ENCODE results near the gene SLC9B2. TPM values are rescaled to one million over a fixed set of nuclear protein-coding genes. Genes with fewer than 3 reads are reported as not detected.

Gene SLC9B2, protein sequence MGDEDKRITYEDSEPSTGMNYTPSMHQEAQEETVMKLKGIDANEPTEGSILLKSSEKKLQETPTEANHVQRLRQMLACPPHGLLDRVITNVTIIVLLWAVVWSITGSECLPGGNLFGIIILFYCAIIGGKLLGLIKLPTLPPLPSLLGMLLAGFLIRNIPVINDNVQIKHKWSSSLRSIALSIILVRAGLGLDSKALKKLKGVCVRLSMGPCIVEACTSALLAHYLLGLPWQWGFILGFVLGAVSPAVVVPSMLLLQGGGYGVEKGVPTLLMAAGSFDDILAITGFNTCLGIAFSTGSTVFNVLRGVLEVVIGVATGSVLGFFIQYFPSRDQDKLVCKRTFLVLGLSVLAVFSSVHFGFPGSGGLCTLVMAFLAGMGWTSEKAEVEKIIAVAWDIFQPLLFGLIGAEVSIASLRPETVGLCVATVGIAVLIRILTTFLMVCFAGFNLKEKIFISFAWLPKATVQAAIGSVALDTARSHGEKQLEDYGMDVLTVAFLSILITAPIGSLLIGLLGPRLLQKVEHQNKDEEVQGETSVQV
- 10 to 100 TPM in 1 of 6 donors, 1 to 10 TPM in 4, under 1 TPM in 1; 1.00 to 18.9 (median 4.3) TPM for total RNA-seq

DNA sequence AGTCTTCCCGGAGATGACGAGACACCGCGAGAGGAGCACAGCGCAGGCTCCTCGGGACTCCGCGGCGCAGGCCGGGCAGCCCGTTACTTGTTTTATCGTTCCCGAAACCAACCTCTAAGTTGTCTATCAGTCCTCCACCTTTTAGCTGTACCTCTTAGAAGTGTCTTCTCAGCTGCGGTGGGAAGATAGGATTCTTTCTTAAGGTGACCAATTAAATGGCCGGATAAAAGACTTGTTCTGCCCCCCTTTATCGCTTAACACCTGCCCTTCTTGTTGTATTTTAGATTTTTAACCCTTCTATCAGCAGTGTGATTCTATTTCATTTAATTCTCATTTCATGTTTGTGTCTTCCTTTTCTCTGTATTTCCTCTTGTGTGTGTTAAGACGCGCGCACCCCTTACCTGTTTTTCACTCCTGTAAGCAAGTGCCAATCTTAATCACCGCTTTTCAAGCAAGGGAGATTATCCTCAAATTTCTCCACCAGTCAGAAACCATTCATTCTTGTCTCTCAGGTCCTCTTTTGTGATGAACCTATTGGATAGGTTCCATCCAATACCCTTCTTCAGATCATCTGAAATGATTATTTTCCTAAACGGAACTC lies at the start of gene SLC9B2:
Gene SLC9B2 (minus strand): TSS at position 15 of the 601 bp plus-strand sequence. CDS start 9,211 bp downstream, outside the sequence.
- TF ChIP-seq POLR2A (IDR thresholded peaks at IDR 0.05) (no peak), EP300 (IDR thresholded peaks at IDR 0.05) (no peak), POLR2AphosphoS5 (IDR thresholded peaks at IDR 0.05) (no peak)
- TF ChIP-seq, protein P1, sequence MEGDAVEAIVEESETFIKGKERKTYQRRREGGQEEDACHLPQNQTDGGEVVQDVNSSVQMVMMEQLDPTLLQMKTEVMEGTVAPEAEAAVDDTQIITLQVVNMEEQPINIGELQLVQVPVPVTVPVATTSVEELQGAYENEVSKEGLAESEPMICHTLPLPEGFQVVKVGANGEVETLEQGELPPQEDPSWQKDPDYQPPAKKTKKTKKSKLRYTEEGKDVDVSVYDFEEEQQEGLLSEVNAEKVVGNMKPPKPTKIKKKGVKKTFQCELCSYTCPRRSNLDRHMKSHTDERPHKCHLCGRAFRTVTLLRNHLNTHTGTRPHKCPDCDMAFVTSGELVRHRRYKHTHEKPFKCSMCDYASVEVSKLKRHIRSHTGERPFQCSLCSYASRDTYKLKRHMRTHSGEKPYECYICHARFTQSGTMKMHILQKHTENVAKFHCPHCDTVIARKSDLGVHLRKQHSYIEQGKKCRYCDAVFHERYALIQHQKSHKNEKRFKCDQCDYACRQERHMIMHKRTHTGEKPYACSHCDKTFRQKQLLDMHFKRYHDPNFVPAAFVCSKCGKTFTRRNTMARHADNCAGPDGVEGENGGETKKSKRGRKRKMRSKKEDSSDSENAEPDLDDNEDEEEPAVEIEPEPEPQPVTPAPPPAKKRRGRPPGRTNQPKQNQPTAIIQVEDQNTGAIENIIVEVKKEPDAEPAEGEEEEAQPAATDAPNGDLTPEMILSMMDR (IDR thresholded peaks at IDR 0.05): no peak
- H3K27ac ChIP-seq: peak within 1 kb of the TSS; percentile 71 to 83 (median 80)
- peaks cover 5 to 23% (median 11%) of the 10 kb centered on the region in 4 donors for H3K4me1 ChIP-seq
- H3K36me3 ChIP-seq: peaks cover 0 to 15% (median 4%) of the 10 kb centered on the region in 4 donors
- H3K27me3 ChIP-seq: no peaks in the 10 kb centered on the region
- ATAC-seq (ENCODE audit: low FRiP score in 2 of 2) (no peak), DNase-seq (no peak)
- H3K4me3 ChIP-seq: peak within 1 kb of the TSS; percentile 29 to 78 (median 66)
- H3K9me3 ChIP-seq: no peaks in the 10 kb centered on the region
- WGBS, 2 donors: 25 to 32% methylated on average over 15 to 19 of the region's 21 CpGs

DNA sequence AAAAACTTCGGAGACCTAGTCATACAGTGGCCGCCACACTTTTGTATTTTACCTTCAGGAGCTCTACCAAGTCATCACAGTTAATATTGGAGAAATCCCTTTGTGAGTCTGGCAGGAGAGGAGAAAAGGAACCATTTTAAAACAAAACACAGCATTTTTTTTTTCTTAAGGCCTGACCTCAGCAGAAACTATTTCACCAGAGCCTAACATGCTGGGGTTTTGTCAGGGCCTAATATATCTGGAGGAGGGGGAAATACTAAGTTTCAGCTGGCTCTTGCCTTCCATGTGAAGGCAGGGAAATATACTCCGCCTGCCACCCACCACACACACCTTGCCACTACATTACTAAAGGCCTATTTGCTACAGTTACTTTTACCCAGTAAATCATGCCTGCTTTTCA lies 49.6 kb upstream of the SLC9B2 start:
- no peaks in the 10 kb centered on the region for H3K4me1 ChIP-seq
- no peaks in the 10 kb centered on the region for H3K36me3 ChIP-seq
- WGBS, 2 donors: 97 to 98% methylated on average over 3 of the region's 3 CpGs
- DNase-seq (no peak), ATAC-seq (ENCODE audit: low FRiP score in 2 of 2) (no peak)
- no peaks in the 10 kb centered on the region for H3K9me3 ChIP-seq
- no peaks in the 10 kb centered on the region for H3K27me3 ChIP-seq
- TF ChIP-seq, protein P1 (IDR thresholded peaks at IDR 0.05): no peak
- TF ChIP-seq EP300 (IDR thresholded peaks at IDR 0.05) (no peak), POLR2A (IDR thresholded peaks at IDR 0.05) (no peak), POLR2AphosphoS5 (IDR thresholded peaks at IDR 0.05) (no peak)
- no peak overlapping the region for H3K27ac ChIP-seq
- H3K4me3 ChIP-seq: no peak overlapping the region

DNA sequence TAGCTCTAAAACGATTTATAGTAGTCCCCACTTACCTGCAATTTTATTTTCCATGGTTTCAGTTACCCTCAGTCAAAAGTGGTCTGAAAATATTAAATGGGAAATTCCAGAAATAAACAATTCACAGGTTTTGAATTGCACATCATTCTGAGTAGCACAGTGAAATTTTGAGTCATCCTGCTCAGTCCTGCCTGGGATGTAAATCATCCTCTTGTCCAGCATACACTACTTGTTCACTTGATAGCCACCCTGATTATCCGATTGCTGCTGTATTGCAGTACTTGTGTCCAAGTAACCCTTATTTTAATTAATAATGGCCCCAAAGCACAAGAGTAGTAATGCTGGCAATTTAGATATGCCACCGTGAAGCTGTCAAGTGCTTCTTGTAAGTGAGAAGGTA lies 46.6 kb upstream of the SLC9B2 start:
- ATAC-seq (ENCODE audit: low FRiP score in 2 of 2): no peak
- TF ChIP-seq, protein P1 (IDR thresholded peaks at IDR 0.05): no peak
- TF ChIP-seq POLR2A (IDR thresholded peaks at IDR 0.05) (no peak), POLR2AphosphoS5 (IDR thresholded peaks at IDR 0.05) (no peak), EP300 (IDR thresholded peaks at IDR 0.05) (no peak)
- 75 to 94% methylated on average over 3 of the region's 3 CpGs for WGBS, 2 donors

DNA sequence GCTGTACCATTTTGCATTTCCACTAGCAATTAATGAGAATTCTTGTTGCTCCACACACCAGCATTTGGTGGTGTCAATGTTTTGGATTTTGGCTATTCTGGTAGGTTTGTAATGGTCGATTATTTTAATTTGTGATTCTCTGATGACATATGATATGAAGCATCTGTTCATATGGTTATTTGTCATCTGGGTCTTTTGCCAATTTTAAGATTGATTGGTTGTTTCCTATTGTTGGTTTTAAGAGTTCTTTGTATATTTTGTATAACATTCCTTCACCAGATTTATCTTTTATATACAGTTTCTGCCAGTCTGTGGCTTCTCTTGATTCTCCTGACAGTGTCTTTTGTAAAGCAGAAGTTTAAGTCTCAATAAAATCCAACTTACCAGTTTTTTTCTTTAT lies 41.6 kb upstream of the SLC9B2 start:
- H3K36me3 ChIP-seq: no peaks in the 10 kb centered on the region
- H3K27ac ChIP-seq: no peak overlapping the region
- whole genome bisulfite sequencing, 2 donors: 75 to 100% methylated on average over 1 of the region's 1 CpG
- no peaks in the 10 kb centered on the region for H3K27me3 ChIP-seq
- no peak for DNase-seq
- ATAC-seq (ENCODE audit: low FRiP score in 2 of 2): no peak
- TF ChIP-seq POLR2A (IDR thresholded peaks at IDR 0.05) (no peak), POLR2AphosphoS5 (IDR thresholded peaks at IDR 0.05) (no peak), EP300 (IDR thresholded peaks at IDR 0.05) (no peak)
- TF ChIP-seq, protein P1 (IDR thresholded peaks at IDR 0.05): no peak
- no peaks in the 10 kb centered on the region for H3K4me1 ChIP-seq
- no peak overlapping the region for H3K4me3 ChIP-seq
- H3K9me3 ChIP-seq: no peaks in the 10 kb centered on the region

More for the DNA sequence above, 46.6 kb upstream of the SLC9B2 start:
- DNase-seq: no peak
- Histone ChIP-seq H3K4me3 (no peak overlapping the region), H3K27ac (no peak overlapping the region), H3K4me1 (no peaks in the 10 kb centered on the region), H3K9me3 (no peaks in the 10 kb centered on the region), H3K36me3 (no peaks in the 10 kb centered on the region), H3K27me3 (no peaks in the 10 kb centered on the region)

All from upper lobe of left lung (tissue), 6 donors.